Thoracic aorta (tissue), 2 donors: ENCODE data around the gene NGF. TPM values are rescaled to one million over a fixed set of nuclear protein-coding genes. Genes with fewer than 3 reads are reported as not detected.

Source experiments
- ATAC-seq: fragments of 150-250 bp; one replicate; pipeline ENCODE4 v1.8.0; 2017; ENCODE audit warnings: low read depth; ENCODE audit not compliant: insufficient number of reproducible peaks, low FRiP score
- DNase-seq: peaks from one replicate; pipeline ENCODE4 v3.0.0-alpha.2; 2020; ENCODE audit warnings: low spot score
- H3K27ac ChIP-seq, 2 donors: fragments of 200-600 bp; sonication (generic); 1 replicate in 1 of 2; 2 replicates in 1 of 2; pipeline ENCODE4 v1.5.1; 2016; ENCODE audit warnings: mild to moderate bottlenecking in 2 of 2, moderate library complexity in 2 of 2
- H3K27me3 ChIP-seq: fragments of 200-600 bp; sonication (generic); replicated peaks from 2 replicates; pipeline ENCODE4 v1.6.0; 2016; ENCODE audit warnings: mild to moderate bottlenecking; ENCODE audit not compliant: insufficient read depth
- H3K36me3 ChIP-seq: fragments of 200-600 bp; sonication (generic); one replicate; pipeline ENCODE4 v1.5.1; 2016
- H3K4me1 ChIP-seq, 2 donors: fragments of 200-600 bp; sonication (generic); 1 replicate in 1 of 2; 2 replicates in 1 of 2; pipeline versions ENCODE4 v1.5.1 to v1.6.0; 2016; ENCODE audit warnings: low read depth in 2 of 2, mild to moderate bottlenecking in 1 of 2; ENCODE audit not compliant: control insufficient read depth in 1 of 2
- H3K4me3 ChIP-seq: fragments of 200-600 bp; sonication (generic); 2 replicates; pipeline ENCODE4 v1.5.1; 2016; ENCODE audit warnings: mild to moderate bottlenecking
- H3K9me3 ChIP-seq: fragments of 200-600 bp; sonication (generic); 2 replicates; pipeline ENCODE4 v1.5.1; 2016
- total RNA-seq, 2 donors: library from RNA; depleted of rRNA; stranded (reverse); fragments of >200 nt; gene quantifications; one replicate each; pipeline versions ENCODE4 v1.1.0 to v1.2.3, GENCODE V29; 2016
- TF ChIP-seq, protein P1 (sequence below): fragments of 200-600 bp; sonication (generic); IDR thresholded peaks from one replicate; pipeline ENCODE4 v1.5.1; 2019; ENCODE audit warnings: antibody characterized with exemption

NGF gene
- total RNA-seq, 2 donors from 2014 or later = 21.8 to 25.7 TPM

GRCh38 chr1:115327270-115327669 lies 10.8 kb downstream of the NGF start:
- Histone ChIP-seq H3K27me3 (no peaks in the 10 kb centered on the region), H3K27ac (peak overlapping the region in 1 of 2 donors; percentile 82), H3K9me3 (no peaks in the 10 kb centered on the region), H3K4me3 (no peak overlapping the region), H3K36me3 (no peaks in the 10 kb centered on the region), H3K4me1 (peaks cover 23 to 70% of the 10 kb centered on the region in 2 donors)
- TF ChIP-seq, protein P1, sequence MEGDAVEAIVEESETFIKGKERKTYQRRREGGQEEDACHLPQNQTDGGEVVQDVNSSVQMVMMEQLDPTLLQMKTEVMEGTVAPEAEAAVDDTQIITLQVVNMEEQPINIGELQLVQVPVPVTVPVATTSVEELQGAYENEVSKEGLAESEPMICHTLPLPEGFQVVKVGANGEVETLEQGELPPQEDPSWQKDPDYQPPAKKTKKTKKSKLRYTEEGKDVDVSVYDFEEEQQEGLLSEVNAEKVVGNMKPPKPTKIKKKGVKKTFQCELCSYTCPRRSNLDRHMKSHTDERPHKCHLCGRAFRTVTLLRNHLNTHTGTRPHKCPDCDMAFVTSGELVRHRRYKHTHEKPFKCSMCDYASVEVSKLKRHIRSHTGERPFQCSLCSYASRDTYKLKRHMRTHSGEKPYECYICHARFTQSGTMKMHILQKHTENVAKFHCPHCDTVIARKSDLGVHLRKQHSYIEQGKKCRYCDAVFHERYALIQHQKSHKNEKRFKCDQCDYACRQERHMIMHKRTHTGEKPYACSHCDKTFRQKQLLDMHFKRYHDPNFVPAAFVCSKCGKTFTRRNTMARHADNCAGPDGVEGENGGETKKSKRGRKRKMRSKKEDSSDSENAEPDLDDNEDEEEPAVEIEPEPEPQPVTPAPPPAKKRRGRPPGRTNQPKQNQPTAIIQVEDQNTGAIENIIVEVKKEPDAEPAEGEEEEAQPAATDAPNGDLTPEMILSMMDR = no peak
- ATAC-seq (no peak), DNase-seq (no peak)

DNA sequence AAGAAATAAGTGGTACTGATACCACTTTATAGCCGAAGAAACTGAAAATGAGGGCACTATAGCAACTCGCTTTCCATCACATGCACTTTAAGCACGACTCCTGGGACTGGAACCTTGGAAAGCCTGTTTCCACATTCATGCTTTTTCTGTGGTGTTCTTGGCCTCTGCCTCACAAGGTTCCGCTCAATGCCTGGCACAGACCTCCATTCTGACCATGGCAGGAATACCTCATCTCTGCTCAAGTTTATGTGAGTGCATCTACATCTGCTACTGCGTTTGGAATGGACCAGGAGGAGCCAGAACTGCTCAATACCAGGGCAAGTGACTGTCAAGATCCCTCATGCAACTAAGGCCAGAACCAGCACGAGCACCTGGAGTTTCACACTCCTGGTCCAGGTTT lies 11.6 kb downstream of the NGF start:
- no peak for ATAC-seq
- Histone ChIP-seq H3K27me3 (no peaks in the 10 kb centered on the region), H3K27ac (peak overlapping the region; percentile 67 to 82), H3K4me1 (peaks cover 20 to 65% of the 10 kb centered on the region in 2 donors), H3K4me3 (no peak overlapping the region), H3K36me3 (no peaks in the 10 kb centered on the region), H3K9me3 (no peaks in the 10 kb centered on the region)
- no peak for DNase-seq
- TF ChIP-seq, protein P1 = no peak

GRCh38 chr1:115325874-115326273 lies 12.2 kb downstream of the NGF start:
- H3K36me3 ChIP-seq = no peaks in the 10 kb centered on the region
- peak overlapping the region; percentile 67 to 82 for H3K27ac ChIP-seq
- H3K27me3 ChIP-seq = no peaks in the 10 kb centered on the region
- no peak overlapping the region for H3K4me3 ChIP-seq
- ATAC-seq (no peak), DNase-seq (no peak)
- TF ChIP-seq, protein P1 = no peak
- peaks cover 14 to 59% of the 10 kb centered on the region in 2 donors for H3K4me1 ChIP-seq
- no peaks in the 10 kb centered on the region for H3K9me3 ChIP-seq

DNA sequence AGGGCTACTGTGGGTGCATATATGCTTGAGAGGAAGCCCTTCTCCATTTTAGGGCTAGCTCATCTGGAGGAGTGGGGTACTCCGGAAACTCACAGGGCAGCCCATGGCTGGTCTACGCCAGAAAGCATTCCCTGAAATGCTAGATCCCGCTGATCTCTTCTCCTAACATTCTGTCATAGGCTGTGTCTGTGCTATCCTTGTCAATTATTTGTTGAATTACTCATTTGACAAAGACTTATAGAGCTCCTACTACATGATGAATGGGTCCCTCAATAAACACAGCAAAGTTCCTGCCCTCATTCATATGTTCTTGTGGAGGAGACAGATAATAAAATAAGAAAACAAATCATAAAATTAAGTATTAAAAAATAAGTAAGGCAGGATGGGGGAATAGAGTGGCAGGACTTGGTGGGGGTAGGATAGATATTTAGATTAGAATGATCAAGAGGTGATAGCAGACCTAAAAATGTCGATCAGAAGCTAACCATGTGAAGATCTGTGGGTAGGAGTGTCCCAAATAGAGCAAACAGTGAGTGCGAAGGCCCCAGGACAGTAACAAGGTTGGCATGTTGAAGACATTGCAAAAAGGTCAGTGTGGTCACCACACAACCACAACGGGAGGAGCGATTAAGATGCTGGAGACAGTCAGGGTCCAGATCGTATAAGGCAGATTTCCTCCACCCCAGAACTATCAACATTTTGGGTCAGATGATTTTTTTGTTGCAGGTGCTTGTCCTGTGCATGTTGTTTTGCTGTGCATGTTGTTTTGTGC lies 13.2 kb downstream of the NGF start:
- no peak for DNase-seq

DNA sequence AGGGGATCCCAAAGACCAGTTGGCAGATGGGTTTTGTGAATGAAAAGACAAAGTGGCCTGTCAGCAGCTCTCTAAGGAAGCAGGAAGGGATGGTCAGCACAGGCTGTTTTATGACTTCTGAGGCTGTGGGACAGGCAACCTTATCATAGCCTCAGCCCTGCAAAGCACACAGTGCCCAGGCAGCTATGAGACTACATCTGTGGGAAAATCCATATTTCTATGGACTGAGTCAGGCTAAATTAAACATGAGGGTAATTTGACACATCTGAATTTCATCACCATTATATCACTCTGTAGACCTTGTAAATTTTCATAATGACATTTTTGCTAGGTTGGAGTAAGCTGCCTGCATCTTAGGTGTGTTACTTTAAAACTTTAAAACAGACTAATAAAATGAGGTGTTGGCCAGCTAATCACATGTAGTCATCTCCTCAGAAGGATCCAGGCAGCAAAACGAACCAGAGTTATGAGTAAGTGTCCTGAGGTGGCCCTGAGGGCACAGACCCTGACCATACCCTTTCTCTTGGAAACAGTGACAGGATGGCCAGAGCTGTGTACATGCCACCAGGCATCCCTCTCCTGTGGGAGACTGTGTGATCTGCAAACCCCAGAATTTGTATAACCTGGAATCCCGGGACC lies 14.6 kb downstream of the NGF start:
- H3K9me3 ChIP-seq = no peaks in the 10 kb centered on the region
- no peak overlapping the region for H3K4me3 ChIP-seq
- ATAC-seq (no peak), DNase-seq (no peak)
- H3K27ac ChIP-seq = peak overlapping the region in 1 of 2 donors; percentile 35
- no peaks in the 10 kb centered on the region for H3K36me3 ChIP-seq
- H3K4me1 ChIP-seq = peaks cover 6 to 41% of the 10 kb centered on the region in 2 donors
- no peaks in the 10 kb centered on the region for H3K27me3 ChIP-seq
- TF ChIP-seq, protein P1 = no peak

More for the DNA sequence above, 13.2 kb downstream of the NGF start:
- Histone ChIP-seq H3K9me3 (no peaks in the 10 kb centered on the region), H3K4me1 (peaks cover 6 to 49% of the 10 kb centered on the region in 2 donors), H3K36me3 (no peaks in the 10 kb centered on the region), H3K27ac (peak overlapping the region; percentile 67 to 82), H3K27me3 (no peaks in the 10 kb centered on the region), H3K4me3 (no peak overlapping the region)
- TF ChIP-seq, protein P1 = no peak
- ATAC-seq = no peak
